Caco-2 (cell line): Measurements from ENCODE around the gene CPZ. TPM values are rescaled to one million over a fixed set of nuclear protein-coding genes. Genes with fewer than 3 reads are reported as not detected.

Experiments used
- BruUV-seq: library from RNA; stranded (reverse); fragments of 400-500 nt; replicated peaks from 2 replicates; lab custom pipeline; 2021; lab: Mats Ljungman, UMichigan
- CTCF ChIA-PET: fragments of 300-600 bp; sonication (Branson Sonifier 250); formaldehyde crosslinking; loops from one replicate; lab custom pipeline; 2022; ENCODE audit warnings: antibody characterized with exemption; lab: Charles Lee
- POLR2A ChIA-PET: fragments of 300-600 bp; sonication (Branson Sonifier 250); formaldehyde crosslinking; loops from one replicate; lab custom pipeline; 2022; ENCODE audit warnings: antibody characterized with exemption; lab: Charles Lee
- DNase-seq, 2 experiments: peaks; one replicate each; pipeline versions ENCODE4 v3.0.0 to v3.0.0-alpha.2; 2020 to 2022
- H3K27me3 ChIP-seq: replicated peaks from 2 replicates; pipeline ENCODE4 v1.6.0; 2011; ENCODE audit warnings: low read length; ENCODE audit not compliant: control insufficient read depth, insufficient read depth
- H3K36me3 ChIP-seq: 2 replicates; pipeline ENCODE4 v1.5.1; 2011; ENCODE audit warnings: low read length; ENCODE audit not compliant: control insufficient read depth, insufficient read depth
- H3K4me1 ChIP-seq: fragments of 250-450 bp; sonication (Bioruptor Pico); 2 replicates; pipeline ENCODE4 v1.5.1; 2020; ENCODE audit warnings: mild to moderate bottlenecking
- H3K4me3 ChIP-seq: 2 replicates; pipeline ENCODE4 v1.5.1; 2011; ENCODE audit warnings: low read depth, mild to moderate bottlenecking, control low read depth, low read length
- H3K9me3 ChIP-seq: fragments of 250-450 bp; sonication (Bioruptor Pico); 2 replicates; pipeline ENCODE4 v1.5.1; 2020; ENCODE audit warnings: mild to moderate bottlenecking, moderate library complexity
- H3K27ac Mint-ChIP-seq: one replicate; pipeline ENCODE4 v1.8.0; 2022; ENCODE audit warnings: mixed read lengths; ENCODE audit not compliant: unreplicated experiment
- H3K27me3 Mint-ChIP-seq: one replicate; pipeline ENCODE4 v1.8.0; 2022; ENCODE audit warnings: mixed read lengths; ENCODE audit not compliant: insufficient read depth, unreplicated experiment
- H3K36me3 Mint-ChIP-seq: one replicate; pipeline ENCODE4 v1.8.0; 2022; ENCODE audit warnings: mild to moderate bottlenecking, mixed read lengths; ENCODE audit not compliant: insufficient read depth, unreplicated experiment
- H3K4me1 Mint-ChIP-seq: one replicate; pipeline ENCODE4 v1.8.0; 2022; ENCODE audit warnings: low read depth, mixed read lengths; ENCODE audit not compliant: unreplicated experiment
- H3K4me3 Mint-ChIP-seq: one replicate; pipeline ENCODE4 v1.8.0; 2022; ENCODE audit warnings: mild to moderate bottlenecking, moderate library complexity, mixed read lengths; ENCODE audit not compliant: unreplicated experiment
- H3K9me3 Mint-ChIP-seq: one replicate; pipeline ENCODE4 v1.8.0; 2022; ENCODE audit warnings: mixed read lengths; ENCODE audit not compliant: unreplicated experiment
- intact Hi-C: fragments of 100-400 bp; cut with micrococcal nuclease; formaldehyde crosslinking; loops from one replicate; pipeline ENCODE4 v1.10.0; 2022; ENCODE audit not compliant: unreplicated experiment
- total RNA-seq: library from RNA; stranded (reverse); gene quantifications from 2 replicates; pipeline ENCODE4 v1.2.3, GENCODE V29; 2022
- TF ChIP-seq, protein P1 (sequence below), 2 experiments: fragments of 200-600 bp in 1 of 2; IDR thresholded peaks; 1 replicate in 1 of 2; 2 replicates in 1 of 2; pipeline versions ENCODE4 v1.5.1 to v1.8.0; 2011 to 2022; ENCODE audit warnings: antibody characterized with exemption in 1 of 2, control low read depth in 1 of 2, inconsistent platforms in 1 of 2, low read depth in 1 of 2, low read length in 1 of 2, mild to moderate bottlenecking in 1 of 2, moderate library complexity in 1 of 2; ENCODE audit not compliant: insufficient read depth in 1 of 2, severe bottlenecking in 1 of 2, unreplicated experiment in 1 of 2

The CPZ gene
- total RNA-seq, 1 experiment from 2014 or later: 7.7 TPM

DNA sequence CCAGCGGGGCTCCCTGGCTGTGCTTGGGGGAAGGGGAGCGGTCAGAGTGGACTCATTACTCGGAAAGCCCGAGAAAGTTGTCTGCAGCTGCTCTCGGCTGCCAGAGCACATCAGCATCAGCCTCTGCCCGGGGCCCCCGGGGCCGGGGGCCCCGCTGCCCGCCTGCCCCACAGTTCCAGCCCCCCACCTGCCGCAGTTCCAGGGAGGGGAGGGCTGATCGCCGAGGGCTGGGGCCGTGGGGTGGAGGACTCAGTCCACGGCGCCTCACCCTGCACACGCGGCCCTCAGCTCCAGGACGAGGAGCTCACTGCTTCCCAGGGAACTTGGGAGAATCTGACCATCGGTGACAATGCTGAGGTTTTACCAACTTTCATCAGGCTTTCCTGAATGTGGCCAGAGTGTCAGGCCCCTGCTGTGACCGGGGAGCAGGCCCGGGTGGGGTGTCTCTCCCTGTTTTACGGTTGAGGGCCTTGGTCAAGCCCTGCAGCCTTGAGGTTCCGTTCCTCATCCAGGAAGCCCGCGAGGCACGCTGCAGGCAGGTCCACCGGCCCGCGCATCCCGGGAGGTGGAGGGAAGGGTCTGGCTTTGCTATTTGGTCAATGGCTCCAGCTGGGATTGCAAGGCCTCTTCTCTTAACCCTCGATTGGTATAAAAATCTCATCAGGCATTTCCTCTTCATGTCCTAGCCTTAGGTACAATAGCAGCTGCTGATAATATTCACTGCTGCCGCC is 57.2 kb downstream of the CPZ start:
- TF ChIP-seq, protein P1, sequence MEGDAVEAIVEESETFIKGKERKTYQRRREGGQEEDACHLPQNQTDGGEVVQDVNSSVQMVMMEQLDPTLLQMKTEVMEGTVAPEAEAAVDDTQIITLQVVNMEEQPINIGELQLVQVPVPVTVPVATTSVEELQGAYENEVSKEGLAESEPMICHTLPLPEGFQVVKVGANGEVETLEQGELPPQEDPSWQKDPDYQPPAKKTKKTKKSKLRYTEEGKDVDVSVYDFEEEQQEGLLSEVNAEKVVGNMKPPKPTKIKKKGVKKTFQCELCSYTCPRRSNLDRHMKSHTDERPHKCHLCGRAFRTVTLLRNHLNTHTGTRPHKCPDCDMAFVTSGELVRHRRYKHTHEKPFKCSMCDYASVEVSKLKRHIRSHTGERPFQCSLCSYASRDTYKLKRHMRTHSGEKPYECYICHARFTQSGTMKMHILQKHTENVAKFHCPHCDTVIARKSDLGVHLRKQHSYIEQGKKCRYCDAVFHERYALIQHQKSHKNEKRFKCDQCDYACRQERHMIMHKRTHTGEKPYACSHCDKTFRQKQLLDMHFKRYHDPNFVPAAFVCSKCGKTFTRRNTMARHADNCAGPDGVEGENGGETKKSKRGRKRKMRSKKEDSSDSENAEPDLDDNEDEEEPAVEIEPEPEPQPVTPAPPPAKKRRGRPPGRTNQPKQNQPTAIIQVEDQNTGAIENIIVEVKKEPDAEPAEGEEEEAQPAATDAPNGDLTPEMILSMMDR (IDR thresholded peaks at IDR 0.05; ENCODE audit: insufficient read depth in 1 of 2, low read depth in 1 of 2, low read length in 1 of 2, severe bottlenecking in 1 of 2, unreplicated experiment in 1 of 2): no peak
- ChIA-PET CTCF (no interaction called here), POLR2A (no interaction called here)
- no peak overlapping the region for H3K4me3 ChIP-seq
- H3K4me1 ChIP-seq: no peaks in the 10 kb centered on the region
- Mint-ChIP-seq H3K27ac (no peak overlapping the region), H3K4me3 (no peak overlapping the region), H3K27me3 (peaks cover 17% of the 10 kb centered on the region), H3K9me3 (no peaks in the 10 kb centered on the region), H3K4me1 (no peaks in the 10 kb centered on the region), H3K36me3 (no peaks in the 10 kb centered on the region)
- H3K27me3 ChIP-seq: no peaks in the 10 kb centered on the region
- intact Hi-C loops: no loop called here
- peak in 1 of 2 experiments; percentile 21 for DNase-seq
- H3K36me3 ChIP-seq: no peaks in the 10 kb centered on the region
- H3K9me3 ChIP-seq: no peaks in the 10 kb centered on the region
- no TSS peak for BruUV-seq

DNA sequence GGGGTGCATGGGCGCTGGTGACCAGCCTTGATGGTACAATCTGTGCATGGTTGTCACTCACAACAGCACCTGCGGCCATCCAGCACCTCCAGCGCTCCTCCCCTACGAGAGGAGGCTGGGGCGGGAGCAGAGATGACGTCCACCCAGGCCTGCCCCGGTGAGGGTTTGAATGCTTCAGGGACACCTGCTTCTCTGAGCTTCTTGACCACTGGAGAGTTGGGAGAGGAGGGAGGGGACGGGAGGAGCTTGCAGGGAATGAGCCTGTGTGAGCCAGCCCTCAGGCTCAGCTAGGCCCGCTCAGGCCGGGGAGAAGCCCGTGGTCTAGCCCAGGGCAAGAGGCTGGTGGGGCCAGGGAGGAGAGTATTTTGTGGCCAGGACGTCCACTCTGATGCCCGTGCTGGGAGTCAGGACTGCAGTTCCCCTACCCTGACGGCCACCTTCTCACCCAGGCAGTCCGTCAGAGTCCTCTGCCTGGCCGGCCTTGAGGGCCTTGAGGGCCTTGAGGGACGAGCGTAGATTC is 59.2 kb downstream of the CPZ start:
- ChIA-PET CTCF (no interaction called here), POLR2A (no interaction called here)
- Histone ChIP-seq H3K4me1 (no peaks in the 10 kb centered on the region), H3K4me3 (no peak overlapping the region), H3K9me3 (no peaks in the 10 kb centered on the region), H3K27me3 (no peaks in the 10 kb centered on the region), H3K36me3 (no peaks in the 10 kb centered on the region)
- TF ChIP-seq, protein P1 (IDR thresholded peaks at IDR 0.05; ENCODE audit: insufficient read depth in 1 of 2, low read depth in 1 of 2, low read length in 1 of 2, severe bottlenecking in 1 of 2, unreplicated experiment in 1 of 2): no peak
- Mint-ChIP-seq H3K27ac (no peak overlapping the region), H3K4me3 (no peak overlapping the region), H3K27me3 (peaks cover 20% of the 10 kb centered on the region), H3K36me3 (no peaks in the 10 kb centered on the region), H3K9me3 (no peaks in the 10 kb centered on the region), H3K4me1 (no peaks in the 10 kb centered on the region)
- intact Hi-C loops: no loop called here
- DNase-seq: peak in 1 of 2 experiments; percentile 29
- no TSS peak for BruUV-seq

DNA sequence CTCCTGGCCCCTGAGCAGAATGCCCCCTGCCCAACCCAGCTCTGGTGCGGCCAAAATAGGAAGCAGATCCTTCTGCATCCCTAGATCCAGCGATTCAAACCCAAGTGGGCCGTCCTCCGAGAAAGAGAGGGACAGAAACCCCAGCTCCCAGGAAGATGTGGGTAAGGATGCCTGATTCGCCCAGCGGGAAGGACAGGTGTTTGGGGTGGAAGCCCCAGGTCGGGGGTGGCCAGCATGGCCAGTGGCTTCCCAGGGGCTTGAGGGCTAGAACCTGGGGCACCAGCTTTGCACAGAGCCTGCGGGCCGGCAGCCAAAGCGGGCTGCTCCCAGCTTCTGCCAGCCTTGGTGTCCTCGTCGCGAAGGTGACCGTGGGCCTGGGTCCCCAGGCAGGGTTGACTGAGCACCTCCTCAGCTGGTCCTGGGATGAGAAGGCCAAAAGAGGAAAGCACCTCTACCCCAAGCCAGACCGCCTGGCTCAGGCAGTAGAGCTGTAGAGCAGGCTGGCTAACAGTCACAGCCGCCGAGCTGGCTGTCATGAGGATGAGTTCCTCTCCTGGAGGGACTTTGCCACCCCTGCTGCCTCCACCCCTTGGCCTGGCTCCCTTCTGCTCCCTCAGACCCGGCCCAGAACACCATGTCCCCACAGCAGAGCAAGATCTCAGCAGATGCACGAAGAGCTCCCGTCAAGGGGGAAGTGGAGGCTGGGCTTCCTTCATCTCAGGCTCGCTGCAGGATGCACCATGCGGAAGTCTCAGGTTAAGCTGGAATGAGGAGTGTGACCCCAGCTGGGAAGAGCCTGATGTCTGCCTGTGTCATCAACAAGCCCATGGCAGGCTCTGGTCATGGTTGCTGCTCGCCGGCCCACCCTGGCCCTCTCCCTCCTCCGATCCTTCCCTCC is 59.9 kb downstream of the CPZ start:
- ChIA-PET CTCF (no interaction called here), POLR2A (no interaction called here)
- Mint-ChIP-seq H3K27ac (no peak overlapping the region), H3K27me3 (peaks cover 20% of the 10 kb centered on the region), H3K4me3 (no peak overlapping the region), H3K4me1 (no peaks in the 10 kb centered on the region), H3K36me3 (no peaks in the 10 kb centered on the region), H3K9me3 (no peaks in the 10 kb centered on the region)
- no peaks in the 10 kb centered on the region for H3K9me3 ChIP-seq
- intact Hi-C loops: no loop called here
- H3K4me1 ChIP-seq: no peaks in the 10 kb centered on the region
- no peak overlapping the region for H3K4me3 ChIP-seq
- TF ChIP-seq, protein P1 (IDR thresholded peaks at IDR 0.05; ENCODE audit: insufficient read depth in 1 of 2, low read depth in 1 of 2, low read length in 1 of 2, severe bottlenecking in 1 of 2, unreplicated experiment in 1 of 2): no peak
- no TSS peak for BruUV-seq
- H3K27me3 ChIP-seq: no peaks in the 10 kb centered on the region
- H3K36me3 ChIP-seq: no peaks in the 10 kb centered on the region
- peak in 1 of 2 experiments; percentile 21 for DNase-seq
